ENCODE measurements around the gene SERPINA5. TPM values are rescaled to one million over a fixed set of nuclear protein-coding genes. Genes with fewer than 3 reads are reported as not detected.

The SERPINA5 gene
- polyA plus RNA-seq, 1 of the 3 experiments (the other 2 are of a cell fraction), result 0.08 TPM

DNA sequence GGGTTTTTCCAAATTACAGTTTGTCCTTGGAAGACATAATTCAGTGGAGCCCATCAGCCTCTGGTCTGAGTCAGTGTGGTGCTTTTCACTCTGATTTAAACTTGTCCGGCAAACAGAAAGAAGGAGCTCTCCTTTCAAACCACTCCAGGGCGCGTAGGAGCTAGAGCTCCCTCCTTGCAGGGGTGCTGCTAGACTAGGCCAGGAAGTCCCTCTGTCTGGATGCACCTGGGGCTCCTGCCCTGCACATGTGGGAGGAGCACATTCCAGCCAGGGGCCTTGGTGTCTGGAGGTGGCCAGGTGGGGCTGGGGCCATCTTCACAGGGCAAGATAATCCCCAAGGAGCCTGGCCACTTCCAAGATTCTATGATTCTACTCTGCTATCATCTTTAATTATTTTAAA is 34.0 kb downstream of the SERPINA5 start:
- Histone ChIP-seq H3K4me3 (ENCODE audit: low read depth in 2 of 2, low read length in 1 of 2) (no peak overlapping the region), H4K20me1 (ENCODE audit: insufficient read depth) (no peaks in the 10 kb centered on the region), H3K27me3 (ENCODE audit: insufficient read depth) (no peaks in the 10 kb centered on the region), H3K27ac (ENCODE audit: low read depth in 2 of 2, low read length in 1 of 2) (no peak overlapping the region), H3K9ac (no peak overlapping the region), H3K9me2 (no peaks in the 10 kb centered on the region), H3K4me2 (no peak overlapping the region), H3K79me2 (ENCODE audit: insufficient read depth) (no peaks in the 10 kb centered on the region), H3K4me1 (ENCODE audit: control insufficient read depth in 1 of 2, insufficient read depth in 2 of 2, low read depth in 1 of 2, low read length in 1 of 2) (no peaks in the 10 kb centered on the region), H3F3A (replicated peaks; ENCODE audit: insufficient read depth) (no peaks in the 10 kb centered on the region), H2AFZ (ENCODE audit: low read depth) (no peak overlapping the region), H3K36me3 (replicated peaks in 1 of 2; ENCODE audit: control insufficient read depth in 1 of 2, insufficient read depth in 2 of 2, low read length in 1 of 2) (no peaks in the 10 kb centered on the region), H3K9me3 (peaks cover 8% of the 10 kb centered on the region; the same call in 1 of the 2 replicates)
- ChIA-PET CTCF (no interaction called here), POLR2A (no interaction called here)
- 69% methylated on average over 3 of the region's 3 CpGs for whole genome bisulfite sequencing (ENCODE audit: low lambda C conversion rate)
- TF ChIP-seq YY1 (IDR thresholded peaks at IDR 0.05; ENCODE audit: low read depth) (no peak), TAF1 (IDR thresholded peaks at IDR 0.05; ENCODE audit: borderline replicate concordance, low read depth, low read length) (no peak), TCF12 (IDR thresholded peaks at IDR 0.05) (no peak), GATA2 (CRISPR knock-in tag; IDR thresholded peaks at IDR 0.05) (no peak)
- no peak for DNase-seq

- peaks cover 8% of the 10 kb centered on the region; the same call in 1 of the 2 replicates for H3K9me3 ChIP-seq
- 40% methylated on average over 8 of the region's 8 CpGs for WGBS (ENCODE audit: low lambda C conversion rate)
- H3K4me1 ChIP-seq (ENCODE audit: control insufficient read depth in 1 of 2, insufficient read depth in 2 of 2, low read depth in 1 of 2, low read length in 1 of 2), result no peaks in the 10 kb centered on the region
- no peaks in the 10 kb centered on the region for H3K79me2 ChIP-seq (ENCODE audit: insufficient read depth)
- CTCF ChIA-PET, result no interaction called here
- no peak overlapping the region for H2AFZ ChIP-seq (ENCODE audit: low read depth)
- H3K9ac ChIP-seq, result no peak overlapping the region
- H3F3A ChIP-seq (replicated peaks; ENCODE audit: insufficient read depth), result no peaks in the 10 kb centered on the region
- H3K4me2 ChIP-seq, result no peak overlapping the region
- H3K36me3 ChIP-seq (replicated peaks in 1 of 2; ENCODE audit: control insufficient read depth in 1 of 2, insufficient read depth in 2 of 2, low read length in 1 of 2), result no peaks in the 10 kb centered on the region
- POLR2A ChIA-PET, result no interaction called here
- H3K9me2 ChIP-seq, result no peaks in the 10 kb centered on the region
- no peaks in the 10 kb centered on the region for H3K27me3 ChIP-seq (ENCODE audit: insufficient read depth)
- H3K27ac ChIP-seq (ENCODE audit: low read depth in 2 of 2, low read length in 1 of 2), result no peak overlapping the region
- TF ChIP-seq CTCF (IDR thresholded peaks at IDR 0.05) (no peak), YY1 (IDR thresholded peaks at IDR 0.05; ENCODE audit: low read depth) (no peak), EP300 (IDR thresholded peaks at IDR 0.05; ENCODE audit: borderline replicate concordance in 1 of 2, low read depth in 1 of 2, low read length in 1 of 2) (no peak), EZH2phosphoT487 (IDR thresholded peaks at IDR 0.05; ENCODE audit: borderline replicate concordance, low read depth) (no peak), MXI1 (IDR thresholded peaks at IDR 0.05; ENCODE audit: low read depth, low read length) (no peak), IRF3 (IDR thresholded peaks at IDR 0.05; ENCODE audit: low read depth, low read length) (no peak), ELF1 (IDR thresholded peaks at IDR 0.05) (no peak), RCOR1 (IDR thresholded peaks at IDR 0.05; ENCODE audit: low read length) (no peak), FOXM1 (IDR thresholded peaks at IDR 0.05; ENCODE audit: low read depth) (no peak), POLR2AphosphoS5 (IDR thresholded peaks at IDR 0.05; ENCODE audit: low read depth, low read length) (no peak), SMC3 (IDR thresholded peaks at IDR 0.05; ENCODE audit: low read depth, low read length) (no peak), TEAD4 (IDR thresholded peaks at IDR 0.05; ENCODE audit: borderline replicate concordance, insufficient read depth) (no peak), SIN3A (IDR thresholded peaks at IDR 0.05; ENCODE audit: borderline replicate concordance, low read depth, low read length) (no peak), ZBTB33 (IDR thresholded peaks at IDR 0.05; ENCODE audit: borderline replicate concordance, low read depth) (no peak), GATA2 (CRISPR knock-in tag; IDR thresholded peaks at IDR 0.05) (no peak), TCF12 (IDR thresholded peaks at IDR 0.05) (no peak), FOXJ3 (CRISPR knock-in tag; IDR thresholded peaks at IDR 0.05) (no peak)
- TF ChIP-seq, protein P1, sequence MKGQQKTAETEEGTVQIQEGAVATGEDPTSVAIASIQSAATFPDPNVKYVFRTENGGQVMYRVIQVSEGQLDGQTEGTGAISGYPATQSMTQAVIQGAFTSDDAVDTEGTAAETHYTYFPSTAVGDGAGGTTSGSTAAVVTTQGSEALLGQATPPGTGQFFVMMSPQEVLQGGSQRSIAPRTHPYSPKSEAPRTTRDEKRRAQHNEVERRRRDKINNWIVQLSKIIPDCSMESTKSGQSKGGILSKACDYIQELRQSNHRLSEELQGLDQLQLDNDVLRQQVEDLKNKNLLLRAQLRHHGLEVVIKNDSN (IDR thresholded peaks at IDR 0.05; ENCODE audit: borderline replicate concordance, low read depth), result no peak
- TF ChIP-seq, protein P2, sequence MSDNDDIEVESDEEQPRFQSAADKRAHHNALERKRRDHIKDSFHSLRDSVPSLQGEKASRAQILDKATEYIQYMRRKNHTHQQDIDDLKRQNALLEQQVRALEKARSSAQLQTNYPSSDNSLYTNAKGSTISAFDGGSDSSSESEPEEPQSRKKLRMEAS (IDR thresholded peaks at IDR 0.05; ENCODE audit: low read depth), result no peak
- TF ChIP-seq, protein P3, sequence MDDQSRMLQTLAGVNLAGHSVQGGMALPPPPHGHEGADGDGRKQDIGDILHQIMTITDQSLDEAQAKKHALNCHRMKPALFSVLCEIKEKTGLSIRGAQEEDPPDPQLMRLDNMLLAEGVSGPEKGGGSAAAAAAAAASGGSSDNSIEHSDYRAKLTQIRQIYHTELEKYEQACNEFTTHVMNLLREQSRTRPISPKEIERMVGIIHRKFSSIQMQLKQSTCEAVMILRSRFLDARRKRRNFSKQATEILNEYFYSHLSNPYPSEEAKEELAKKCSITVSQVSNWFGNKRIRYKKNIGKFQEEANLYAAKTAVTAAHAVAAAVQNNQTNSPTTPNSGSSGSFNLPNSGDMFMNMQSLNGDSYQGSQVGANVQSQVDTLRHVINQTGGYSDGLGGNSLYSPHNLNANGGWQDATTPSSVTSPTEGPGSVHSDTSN (IDR thresholded peaks at IDR 0.05), result no peak
- DNase-seq, result no peak
- no peak overlapping the region for H3K4me3 ChIP-seq (ENCODE audit: low read depth in 2 of 2, low read length in 1 of 2)
- no peaks in the 10 kb centered on the region for H4K20me1 ChIP-seq (ENCODE audit: insufficient read depth)
Measured at GRCh38 chr14:94615823-94616570, 34.8 kb downstream of the SERPINA5 start.

Measured in SK-N-SH (cell line).